ENCODE measurements around the gene FBXO41.

Gene FBXO41

GRCh38 chr2:73260338-73260984 is 23.8 kb downstream of the FBXO41 start:
- peak; percentile 31 for DNase-seq

- DNase-seq, result no peak
Observed at GRCh38 chr2:73259704-73260337, 24.5 kb downstream of the FBXO41 start.

- no peak for DNase-seq
Observed at GRCh38 chr2:73259276-73259675, 25.0 kb downstream of the FBXO41 start.

- DNase-seq, result no peak
Observed at GRCh38 chr2:73258913-73259215, 25.4 kb downstream of the FBXO41 start.

GRCh38 chr2:73258186-73258912 is 25.9 kb downstream of the FBXO41 start:
- no peak for DNase-seq

GRCh38 chr2:73257425-73258125 is 26.7 kb downstream of the FBXO41 start:
- peak; percentile 22 for DNase-seq

GRCh38 chr2:73257021-73257420 is 27.3 kb downstream of the FBXO41 start:
- no peak for DNase-seq

GRCh38 chr2:73256618-73256922 is 27.7 kb downstream of the FBXO41 start:
- DNase-seq, result no peak

- DNase-seq, result no peak
Observed at GRCh38 chr2:73255907-73256617, 28.2 kb downstream of the FBXO41 start.

- peak; percentile 18 for DNase-seq
Observed at GRCh38 chr2:73255007-73255644, 29.2 kb downstream of the FBXO41 start.

GRCh38 chr2:73254343-73255006 is 29.8 kb downstream of the FBXO41 start:
- no peak for DNase-seq

- DNase-seq, result no peak
Observed at GRCh38 chr2:73253901-73254300, 30.4 kb downstream of the FBXO41 start.

GRCh38 chr2:73253400-73253799 is 30.9 kb downstream of the FBXO41 start:
- DNase-seq, result no peak

GRCh38 chr2:73252238-73253027 is 31.8 kb downstream of the FBXO41 start:
- DNase-seq, result no peak

- no peak for DNase-seq
Observed at GRCh38 chr2:73250872-73251846, 33.1 kb downstream of the FBXO41 start.

- no peak for DNase-seq
Observed at GRCh38 chr2:73249636-73250035, 34.6 kb downstream of the FBXO41 start.

- no peak for DNase-seq
Observed at GRCh38 chr2:73246850-73247249, 37.4 kb downstream of the FBXO41 start.

- DNase-seq, result no peak
Observed at GRCh38 chr2:73244580-73244979, 39.7 kb downstream of the FBXO41 start.

- no peak for DNase-seq
Observed at GRCh38 chr2:73243884-73244570, 40.3 kb downstream of the FBXO41 start.

All from stimulated activated CD4-positive, alpha-beta T cell treated with anti-CD3 and anti-CD28 coated beads, Interleukin-15, amount 100 ng/mL, for 24 hours (primary cell).